CD4-positive, alpha-beta T cell treated with Interleukin-15 for 1 hour (primary cell): ENCODE data around the gene KIF18A.
"Not testable (repeated sequence)": the region's sequence is repeated elsewhere in the genome, so short reads cannot be mapped to it uniquely, and the experiment has no call there.

Experiments used
- DNase-seq: peaks from one replicate; pipeline ENCODE4 v3.0.0-alpha.2; 2020

The KIF18A gene

DNA sequence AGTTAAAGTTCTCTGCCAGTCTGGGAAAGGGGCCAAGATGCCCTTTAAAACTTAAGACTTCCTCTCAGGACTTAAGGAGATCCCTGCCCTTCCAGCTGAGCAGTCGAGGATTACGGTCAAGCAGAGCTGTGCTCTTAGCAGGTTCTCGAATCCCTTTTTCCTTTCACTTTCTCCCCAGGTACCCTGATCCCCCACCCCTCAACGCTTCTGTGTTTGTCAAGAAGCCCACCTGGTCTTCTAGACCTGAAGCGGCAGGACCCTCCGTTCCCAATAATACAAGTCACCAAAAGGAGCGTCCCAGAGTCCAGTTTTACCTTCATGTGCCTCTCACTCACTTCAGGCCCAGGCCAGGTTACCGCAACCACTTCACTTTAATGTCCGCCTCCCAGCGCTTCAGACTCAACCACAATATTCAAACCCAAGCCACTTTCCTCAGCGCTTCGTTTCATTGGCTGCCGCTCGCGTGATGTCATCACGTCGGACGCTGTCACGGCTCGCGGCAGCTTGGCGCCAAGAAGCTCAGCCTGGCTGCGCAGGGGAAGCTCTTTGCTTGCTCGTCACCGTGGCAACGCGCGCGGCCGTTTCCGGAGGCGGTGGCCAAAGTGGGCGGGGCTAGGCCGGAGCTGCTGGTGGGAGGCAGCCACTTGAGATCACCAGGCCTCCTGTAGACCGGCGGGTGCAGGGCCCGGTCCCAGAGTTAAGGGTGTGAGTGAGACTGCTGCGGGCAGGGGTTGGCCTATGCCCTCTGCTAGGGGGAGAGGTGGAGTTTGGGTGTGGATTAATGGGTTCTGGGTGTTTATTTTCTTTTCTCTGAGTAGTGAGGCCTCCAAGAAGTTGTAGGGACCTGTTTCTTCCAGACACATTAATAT lies at the start of gene KIF18A, which contains the start of gene METTL15:
KIF18A (minus strand) TSS at position 407 of the 869 bp plus-strand sequence. CDS start 10,209 bp downstream, outside the sequence.
METTL15 (plus strand) TSS at position 639 of the 869 bp plus-strand sequence. CDS start 4,947 bp downstream, outside the sequence.
- peak; percentile 99 for DNase-seq

GRCh38 chr11:28153586-28153985 lies 45.6 kb upstream of the KIF18A start:
- DNase-seq = no peak

DNA sequence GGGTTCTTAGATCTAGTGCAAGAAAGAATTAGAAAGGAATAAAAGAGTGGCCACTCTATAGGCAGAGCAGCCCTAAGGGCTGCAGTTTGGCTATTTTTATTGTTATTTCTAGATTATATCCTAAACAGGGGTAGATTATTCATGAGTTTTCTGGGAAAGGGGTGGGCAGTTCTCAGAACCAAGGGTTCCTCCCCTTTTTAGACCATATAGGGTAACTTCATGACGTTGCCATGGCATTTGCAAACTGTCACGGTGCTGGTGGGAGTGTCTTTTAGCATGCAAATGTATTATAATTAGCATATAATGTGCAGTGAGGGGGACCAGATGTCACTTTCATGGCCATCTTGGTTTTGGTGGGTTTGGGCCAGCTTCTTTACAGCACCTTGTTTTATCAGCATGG lies 44.8 kb upstream of the KIF18A start:
- no peak for DNase-seq

DNA sequence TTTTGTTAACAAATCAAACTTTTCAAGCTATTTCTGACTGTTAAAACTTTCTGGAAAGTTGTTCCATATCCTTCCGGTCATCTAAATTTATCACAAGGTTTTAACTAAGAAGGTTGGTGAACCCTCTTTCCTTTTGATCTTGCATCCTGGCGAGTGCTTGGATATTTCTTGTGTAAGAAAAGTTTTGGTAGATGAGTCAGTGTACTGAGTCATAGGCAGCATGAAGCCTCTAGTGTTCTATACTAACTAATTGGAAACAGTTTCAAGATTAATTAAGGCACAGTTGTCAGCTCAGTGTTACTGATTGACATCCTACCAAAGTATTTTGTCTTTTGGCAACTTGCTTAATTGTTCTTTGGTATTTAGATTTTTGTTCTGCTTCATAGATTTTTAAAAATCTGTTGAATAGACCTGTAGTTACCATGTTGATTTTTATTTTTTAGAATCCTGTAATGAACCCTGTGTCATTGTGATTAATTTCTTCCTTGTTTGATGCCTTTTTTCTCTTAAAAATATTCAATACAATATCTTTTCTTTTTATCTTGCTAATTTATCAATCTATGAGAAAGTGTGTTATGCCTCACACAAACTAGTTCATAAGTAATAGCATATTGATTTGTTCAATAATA lies 38.3 kb upstream of the KIF18A start:
- DNase-seq = no peak

GRCh38 chr11:28144808-28145207 lies 36.9 kb upstream of the KIF18A start:
- no peak for DNase-seq

DNA sequence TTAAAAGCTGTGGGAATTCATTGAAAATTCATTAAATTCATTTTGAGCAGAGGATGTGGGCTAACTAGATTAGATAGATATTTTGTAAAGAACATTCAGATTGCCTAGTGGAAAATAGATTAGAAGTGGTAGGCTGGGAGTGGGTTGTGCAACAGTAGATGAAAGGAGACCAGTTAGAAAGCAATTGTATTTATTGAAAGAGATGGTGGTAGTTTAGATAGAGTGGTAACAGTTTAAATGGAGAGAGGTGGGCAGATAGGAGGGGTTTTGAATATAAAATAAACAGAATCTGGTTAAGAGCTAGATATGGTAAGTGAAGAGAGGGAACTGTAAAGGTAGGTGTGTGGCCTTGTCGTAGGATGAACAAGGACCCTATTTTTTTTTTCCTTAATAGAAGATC lies 34.8 kb upstream of the KIF18A start:
- DNase-seq = no peak

GRCh38 chr11:28140689-28141455 lies 32.9 kb upstream of the KIF18A start:
- DNase-seq = no peak

DNA sequence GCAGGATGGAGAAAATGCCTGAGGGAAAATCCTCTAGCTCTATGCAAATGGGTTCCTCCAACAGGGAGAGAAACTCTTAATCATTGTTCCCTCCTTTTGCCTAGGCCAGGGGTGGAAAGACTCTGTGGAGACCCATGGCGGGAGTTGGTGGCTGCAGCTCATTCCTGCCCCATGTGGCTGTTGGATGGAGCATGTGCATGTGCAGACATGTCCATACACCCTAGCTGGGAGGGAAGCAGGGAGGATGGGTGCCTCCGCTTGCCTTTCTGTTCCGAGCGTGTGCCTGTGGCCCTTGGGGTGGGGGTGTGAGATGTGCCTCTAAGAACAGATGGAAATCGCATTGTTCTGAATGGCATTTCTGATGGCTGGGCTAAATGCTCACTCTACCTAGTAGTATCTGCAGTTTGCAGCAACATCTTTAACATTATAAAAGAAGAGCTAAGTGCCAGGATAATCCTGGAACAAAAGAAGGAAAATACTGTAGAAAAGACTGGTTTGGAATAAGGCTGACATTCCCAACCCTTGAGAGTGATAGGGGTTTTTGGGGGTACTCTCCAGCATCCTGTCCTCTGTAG lies 32.0 kb upstream of the KIF18A start:
- DNase-seq = no peak

DNA sequence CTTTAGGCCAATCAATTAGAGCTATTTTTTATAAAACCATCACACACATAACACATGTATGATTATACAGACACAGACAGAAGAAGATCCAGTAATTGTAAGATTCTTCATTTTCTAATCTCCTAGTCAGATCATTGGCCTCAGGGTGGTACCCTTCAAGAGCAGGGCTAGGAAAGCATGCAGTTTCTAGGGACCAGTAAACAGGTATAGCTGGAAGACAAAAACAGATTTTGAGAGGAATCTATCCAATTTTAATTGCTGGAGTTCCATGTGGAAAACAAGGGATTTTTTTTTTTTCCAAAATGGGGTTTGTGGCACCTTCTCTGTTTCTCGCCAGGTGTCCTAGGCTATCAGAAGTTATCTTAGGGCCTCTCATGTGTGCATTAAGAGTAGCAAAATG lies 29.9 kb upstream of the KIF18A start:
- no peak for DNase-seq

GRCh38 chr11:28137366-28137765 lies 29.4 kb upstream of the KIF18A start:
- no peak for DNase-seq

DNA sequence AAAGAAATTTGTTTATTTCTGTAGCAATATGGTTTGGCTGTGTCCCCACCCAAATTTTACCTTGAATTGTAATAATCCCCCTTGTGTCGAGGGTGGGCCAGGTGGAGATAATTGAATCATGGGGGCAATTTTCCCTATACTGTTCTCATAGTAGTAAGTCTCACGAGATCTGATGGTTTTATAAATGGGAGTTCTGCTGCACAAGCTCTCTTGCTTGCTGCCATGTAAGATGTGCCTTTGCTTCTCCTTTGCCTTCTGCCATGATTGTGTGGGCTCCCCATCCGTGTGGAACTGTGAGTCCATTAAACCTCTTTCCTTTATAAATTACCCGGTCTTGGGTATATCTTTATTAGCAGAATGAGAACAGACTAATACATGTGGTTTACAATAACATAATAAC lies 28.2 kb upstream of the KIF18A start:
- not testable (repeated sequence) for DNase-seq

DNA sequence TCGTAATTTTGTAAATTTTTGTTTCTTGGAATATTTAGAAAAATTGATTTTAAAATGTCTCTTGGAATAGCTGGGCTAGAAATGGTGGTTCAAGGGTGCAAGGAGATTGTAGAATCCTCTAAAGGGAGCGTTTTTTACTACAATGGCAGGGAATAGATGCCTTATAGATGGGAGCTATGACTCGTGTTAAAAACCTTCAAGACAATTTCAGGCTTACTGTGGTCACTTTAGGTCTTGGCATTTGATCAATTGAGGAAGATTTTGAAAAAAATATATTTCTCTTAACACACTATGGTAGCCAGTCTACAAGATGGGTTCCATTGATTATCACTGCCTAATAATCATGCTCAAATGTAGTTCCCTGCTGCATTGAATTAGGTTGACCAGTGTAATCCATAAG lies 25.2 kb upstream of the KIF18A start:
- no peak for DNase-seq

DNA sequence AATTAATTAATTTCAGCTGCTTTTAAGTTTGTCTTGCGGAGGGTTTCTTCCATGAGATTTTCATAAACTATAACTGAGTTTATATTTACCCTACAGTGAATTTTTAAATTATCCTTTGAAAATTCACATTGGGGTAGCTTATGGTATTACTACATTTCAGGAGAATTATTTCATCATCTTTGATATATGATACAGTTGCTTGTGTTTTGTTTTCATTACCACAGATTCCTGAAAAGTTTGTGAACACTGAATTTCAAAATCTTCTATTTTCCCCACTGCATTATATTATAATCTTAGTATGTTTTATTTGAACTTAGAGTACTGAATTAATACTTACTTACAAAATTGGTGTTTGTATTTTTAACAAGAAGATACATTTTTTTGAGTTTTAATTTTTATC lies 24.6 kb upstream of the KIF18A start:
- DNase-seq = no peak

GRCh38 chr11:28123151-28123581 lies 15.2 kb upstream of the KIF18A start:
- DNase-seq = no peak

DNA sequence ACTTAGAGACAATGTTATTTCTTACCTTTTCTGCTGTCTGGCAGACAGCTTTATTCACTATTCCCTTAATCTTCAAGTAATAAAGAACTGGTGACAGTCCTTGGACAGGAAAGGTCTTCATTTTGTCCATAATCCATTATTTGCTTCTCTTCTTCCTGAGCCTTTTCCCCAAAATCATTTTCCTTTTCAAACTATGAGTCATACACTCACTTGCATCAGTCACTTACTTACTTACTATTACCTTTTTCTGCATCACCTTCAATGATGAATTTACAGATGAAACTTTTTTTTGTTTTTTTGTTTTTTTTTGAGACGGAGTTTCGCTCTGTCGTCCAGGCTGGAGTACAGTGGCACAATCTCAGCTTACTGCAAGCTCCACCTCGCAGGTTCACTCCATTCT lies 9.8 kb upstream of the KIF18A start:
- no peak for DNase-seq

DNA sequence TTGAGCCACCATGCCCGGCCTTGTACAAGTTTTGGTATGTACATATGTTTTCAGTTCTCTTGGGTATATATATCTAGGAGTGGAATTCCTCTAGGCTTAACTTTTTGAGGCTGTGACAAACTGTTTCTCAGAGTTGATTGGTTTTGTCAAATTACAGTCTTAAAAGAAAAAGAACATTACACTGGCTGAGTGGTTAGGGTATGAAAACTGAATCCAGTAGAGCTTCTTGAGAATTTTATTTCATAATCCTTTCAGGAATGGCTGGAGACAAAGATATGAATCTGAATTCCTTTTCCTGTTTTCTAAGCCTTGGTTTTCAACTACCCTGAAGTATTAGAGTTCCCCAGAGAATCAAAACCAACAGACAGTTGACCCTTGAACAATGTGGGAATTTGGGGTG lies 6.8 kb upstream of the KIF18A start:
- no peak for DNase-seq

DNA sequence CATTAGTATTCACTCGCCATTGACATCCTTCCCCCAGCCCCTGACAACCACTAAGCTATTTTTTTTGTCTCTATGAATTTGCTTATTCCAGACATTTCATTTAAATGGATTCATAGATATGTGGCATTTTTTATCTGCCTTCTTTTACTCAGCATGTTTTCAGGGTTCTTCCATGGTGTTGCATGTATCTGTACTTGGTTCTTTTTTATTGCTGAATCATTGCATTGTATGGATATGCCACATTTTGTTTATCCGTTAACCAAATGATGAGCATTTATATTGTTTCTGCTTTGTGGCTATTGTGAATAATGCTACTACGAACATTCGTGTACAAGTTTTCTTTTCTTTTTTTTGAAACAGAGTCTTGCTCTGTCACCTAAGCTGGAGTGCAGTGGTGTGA lies 6.2 kb upstream of the KIF18A start:
- DNase-seq = no peak

- no peak for DNase-seq
These were observed 2.9 kb upstream of the KIF18A start for GRCh38 chr11:28110821-28111200.

- DNase-seq = peak; percentile 61
These were observed 2.3 kb upstream of the KIF18A start for GRCh38 chr11:28110108-28110820.

- DNase-seq = no peak
These were observed 1.0 kb upstream of the KIF18A start for GRCh38 chr11:28108958-28109357.

GRCh38 chr11:28107191-28107749 lies 686 bp downstream of the KIF18A start:
- no peak for DNase-seq
